Heart right ventricle (tissue), 16 donors: Measurements from ENCODE around the gene TPM4. TPM values are rescaled to one million over a fixed set of nuclear protein-coding genes. Genes with fewer than 3 reads are reported as not detected.

Experiments used
- ATAC-seq, 8 donors: fragments of 200-7000 bp; cut with Tn5 transposase; one replicate each; pipeline ENCODE4 v1.9.1; 2020; ENCODE audit warnings: mild to moderate bottlenecking in 8 of 8, moderate library complexity in 8 of 8, moderate number of reproducible peaks in 1 of 8
- DNase-seq, 2 donors: peaks; one replicate each; pipeline ENCODE4 v3.0.0-alpha.2; 2020
- H3K27ac ChIP-seq, 10 donors: fragments of 200-600 bp; sonication (generic) in 2 of 10; one replicate each; pipeline versions ENCODE4 v1.5.0 to v1.8.0; 2020 to 2022; ENCODE audit warnings: mild to moderate bottlenecking in 3 of 10
- H3K27me3 ChIP-seq, 7 donors: fragments of 200-600 bp; one replicate each; pipeline ENCODE4 v1.8.0; 2021 to 2022; ENCODE audit warnings: mild to moderate bottlenecking in 2 of 7
- H3K36me3 ChIP-seq, 9 donors: fragments of 200-600 bp; sonication (generic) in 1 of 9; one replicate each; pipeline versions ENCODE4 v1.5.0 to v1.8.0; 2020 to 2022; ENCODE audit warnings: mild to moderate bottlenecking in 2 of 9
- H3K4me1 ChIP-seq, 9 donors: fragments of 200-600 bp; sonication (generic) in 1 of 9; one replicate each; pipeline versions ENCODE4 v1.5.0 to v1.8.0; 2020 to 2022; ENCODE audit warnings: mild to moderate bottlenecking in 4 of 9
- H3K4me3 ChIP-seq, 10 donors: fragments of 200-600 bp; sonication (generic) in 2 of 10; one replicate each; pipeline versions ENCODE4 v1.5.0 to v1.8.0; 2020 to 2022; ENCODE audit warnings: mild to moderate bottlenecking in 7 of 10, moderate library complexity in 2 of 10
- H3K9me3 ChIP-seq, 11 donors: fragments of 200-600 bp in 10 of 11; sonication (generic) in 2 of 11; one replicate each; pipeline versions ENCODE4 v1.5.0 to v1.8.0; 2013 to 2022; ENCODE audit warnings: mild to moderate bottlenecking in 2 of 11, control low read depth in 1 of 11, moderate library complexity in 1 of 11
- CTCF ChIP-seq, 9 donors: fragments of 200-600 bp; sonication (generic) in 2 of 9; IDR thresholded peaks; one replicate each; pipeline versions ENCODE4 v1.5.0 to v1.8.0; 2021 to 2022; ENCODE audit warnings: antibody characterized with exemption in 9 of 9, mild to moderate bottlenecking in 5 of 9, moderate library complexity in 1 of 9
- WGBS, 2 donors: extraction: QIAGEN DNeasy Blood & Tissue Kit; methylation state at CpG; one replicate each; pipeline ENCODE4 v1.1.7; 2013; ENCODE audit warnings: inconsistent platforms in 1 of 2; 5-methylcytosine and 5-hydroxymethylcytosine counted together
- intact Hi-C, 10 donors: fragments of 100-400 bp; cut with DNase I; formaldehyde crosslinking; loops; one replicate each; pipeline versions ENCODE4 v1.11.1 to v1.14.2; 2022
- polyA plus RNA-seq, 2 donors: library from polyadenylated mRNA; stranded (reverse); fragments of 200-250 nt; gene quantifications; one replicate each; pipeline ENCODE4 v1.2.3, GENCODE V29; 2013
- total RNA-seq, 10 donors: library from RNA; stranded (reverse); fragmentation: NEBNext Ultra II Directional in 3 of 10; extraction: Animal tissue kit (Norgen Biotek cat#: 25700) in 3 of 10; gene quantifications; one replicate each; pipeline versions ENCODE4 v1.2.1 to v1.2.4, GENCODE V29; 2021 to 2023
- donor health status: Arrhythmogenic right ventricular cardiomyopathy.
- donor health status: ischemic (EF 13 %, LVEDD 7.1; RV severe dilation, severe dysfunction).
- donor health status: healthy with polysubstance abuse.
- donor health status: DM: no; HTN: yes; CAD: no.
- donor health status: DM: no; HTN: no; CAD: no.
- donor health status: ischemic (EF 25% LVEDD 6.9; RV normal size, moderate dysfunction).
- donor health status: ischemic (EF 25% LVEDD 5.7; RV mildly dilated, moderate dysfunction).
- donor health status: healthy.
- donor health status: DM: yes; HTN: yes; CAD: no.
- donor health status: Ischemic cardiomyopathy.
- donor health status: ischemic (EF 35%, LVEDD 5.7; RV mildly dilated, moderate dysfunction).
- donor health status: nonischemic (EF 11% LVEDD 7.7; RV severe dilation, severe dysfunction).
- donor health status: DM: yes; HTN: yes; CAD: no.
- donor health status: PGD.
- donor health status: ischemic (EF 29% LVEDD 5.4; RV normal size, mild dysfunction).
- donor health status: nonischemic (EF 23%, LVEDD 6.1; RV moderate dilation, normal function).

TPM4 gene
- total and polyA plus RNA-seq, 12 donors: 52.0 to 231 (median 76.6) TPM

DNA sequence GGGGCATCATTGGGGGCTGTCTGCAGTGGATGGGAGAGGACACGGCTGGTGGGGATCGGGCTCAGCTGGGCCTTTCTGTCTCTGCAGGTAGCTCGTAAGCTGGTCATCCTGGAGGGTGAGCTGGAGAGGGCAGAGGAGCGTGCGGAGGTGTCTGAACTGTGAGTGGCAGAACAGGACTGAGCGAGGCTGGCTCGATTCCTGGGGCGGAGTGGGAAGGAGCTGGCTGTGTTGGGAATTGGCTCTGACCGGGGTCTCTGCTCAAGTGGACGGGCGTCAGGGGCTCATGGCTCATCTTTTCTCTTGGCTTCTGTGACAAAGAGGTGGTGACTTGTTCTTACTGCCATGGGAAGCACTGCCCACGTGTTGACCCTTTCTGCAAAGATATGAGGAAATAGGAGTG lies 11.6 kb downstream of the TPM4 start:
- WGBS, 2 donors: 77 to 79% methylated on average over 12 of the region's 12 CpGs
- Histone ChIP-seq H3K4me1 (peaks cover 0 to 53% (median 25%) of the 10 kb centered on the region in 9 donors), H3K27ac (no peak overlapping the region), H3K36me3 (peaks cover 3 to 100% (median 75%) of the 10 kb centered on the region in 9 donors), H3K9me3 (no peaks in the 10 kb centered on the region), H3K4me3 (no peak overlapping the region), H3K27me3 (no peaks in the 10 kb centered on the region)
- no peak for TF ChIP-seq CTCF (IDR thresholded peaks at IDR 0.05)
- intact Hi-C loops: no loop called here
- ATAC-seq (peak in 1 of 8 donors; percentile 12), DNase-seq (no peak)

GRCh38 chr19:16088351-16089009 lies 12.2 kb downstream of the TPM4 start:
- no peak for TF ChIP-seq CTCF (IDR thresholded peaks at IDR 0.05)
- WGBS, 2 donors: 64 to 65% methylated on average over 17 of the region's 17 CpGs
- no peak for ATAC-seq
- Histone ChIP-seq H3K27ac (no peak overlapping the region), H3K4me1 (peaks cover 0 to 48% (median 25%) of the 10 kb centered on the region in 9 donors), H3K36me3 (peaks cover 3 to 100% (median 79%) of the 10 kb centered on the region in 9 donors), H3K27me3 (no peaks in the 10 kb centered on the region), H3K9me3 (no peaks in the 10 kb centered on the region), H3K4me3 (no peak overlapping the region)
- DNase-seq: no peak
- intact Hi-C loops: no loop called here

DNA sequence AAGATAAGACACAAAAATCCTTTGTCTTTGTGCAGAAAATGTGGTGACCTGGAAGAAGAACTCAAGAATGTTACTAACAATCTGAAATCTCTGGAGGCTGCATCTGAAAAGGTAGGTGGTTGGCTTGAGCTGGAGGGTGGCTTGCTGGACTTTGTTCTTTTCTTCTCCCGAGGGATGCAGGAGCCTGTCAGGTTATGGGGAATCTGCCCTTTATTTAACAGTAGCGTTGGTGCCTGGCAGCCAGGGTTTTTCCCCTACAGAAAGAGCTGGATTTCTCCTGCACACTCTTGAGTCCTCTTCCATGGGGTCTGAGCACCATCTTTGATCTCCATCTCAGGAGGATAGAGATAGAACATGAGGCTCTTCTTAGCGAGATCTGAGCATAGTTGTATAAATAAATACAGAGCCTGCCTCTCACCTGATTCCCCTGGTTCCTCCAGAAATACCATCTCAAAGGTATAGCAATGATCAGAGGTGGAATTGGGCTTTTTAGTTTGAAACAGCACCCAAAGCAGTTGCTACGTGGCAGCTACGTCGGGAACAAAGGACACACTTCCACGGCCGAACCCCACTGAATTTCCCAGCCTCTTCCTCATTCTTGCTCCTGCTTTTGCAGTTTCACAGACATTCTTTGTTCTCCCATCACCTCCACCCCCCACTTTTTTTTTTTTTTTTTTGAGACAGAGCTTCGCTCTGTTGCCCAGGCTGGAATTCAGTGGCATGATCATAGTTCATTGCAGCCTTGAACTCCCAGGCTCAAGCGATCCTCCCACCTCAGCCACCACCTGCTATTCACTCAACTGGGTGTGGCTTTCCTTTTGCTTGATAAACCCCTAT lies 12.9 kb downstream of the TPM4 start:
- no peak overlapping the region for H3K4me3 ChIP-seq
- peaks cover 0 to 43% (median 25%) of the 10 kb centered on the region in 9 donors for H3K4me1 ChIP-seq
- no peak for ATAC-seq
- no peaks in the 10 kb centered on the region for H3K27me3 ChIP-seq
- TF ChIP-seq CTCF (IDR thresholded peaks at IDR 0.05): no peak
- H3K27ac ChIP-seq: no peak overlapping the region
- DNase-seq: no peak
- intact Hi-C loops: no loop called here
- H3K9me3 ChIP-seq: no peaks in the 10 kb centered on the region
- peaks cover 3 to 100% (median 79%) of the 10 kb centered on the region in 9 donors for H3K36me3 ChIP-seq
- WGBS, 2 donors: 72 to 77% methylated on average over 10 of the region's 10 CpGs

GRCh38 chr19:16091546-16092475 lies 15.5 kb downstream of the TPM4 start:
- intact Hi-C loops: no loop called here
- WGBS, 2 donors: 95 to 97% methylated on average over 13 of the region's 13 CpGs
- Histone ChIP-seq H3K27me3 (no peaks in the 10 kb centered on the region), H3K4me3 (no peak overlapping the region), H3K27ac (no peak overlapping the region), H3K9me3 (no peaks in the 10 kb centered on the region), H3K4me1 (peaks cover 0 to 32% (median 6%) of the 10 kb centered on the region in 9 donors), H3K36me3 (peaks cover 2 to 100% (median 88%) of the 10 kb centered on the region in 9 donors)
- DNase-seq: no peak
- ATAC-seq: no peak
- no peak for TF ChIP-seq CTCF (IDR thresholded peaks at IDR 0.05)
